HL-60 (cell line): ENCODE measurements around the gene SKAP2.

ENCODE experiments used
- DNase-seq, 2 experiments: peaks; one replicate each; pipeline ENCODE4 v3.0.0-alpha.2; 2010 to 2020; ENCODE audit warnings: low read depth in 1 of 2, low spot score in 1 of 2
- H3K27ac ChIP-seq: fragments of 250-450 bp; sonication (Bioruptor Pico); replicated peaks from 2 replicates; pipeline ENCODE4 v1.5.1; 2020; ENCODE audit warnings: mild to moderate bottlenecking, moderate library complexity
- H3K27me3 ChIP-seq: fragments of 250-450 bp; sonication (Bioruptor Pico); 2 replicates; pipeline ENCODE4 v1.5.1; 2021; ENCODE audit warnings: mild to moderate bottlenecking, moderate library complexity; ENCODE audit not compliant: insufficient read depth, poor library complexity, severe bottlenecking
- H3K4me3 ChIP-seq: replicated peaks from 2 replicates; pipeline ENCODE4 v1.5.1; 2011; ENCODE audit warnings: mild to moderate bottlenecking, control low read depth, low read length; ENCODE audit not compliant: insufficient read depth
- GABPA ChIP-seq: IDR thresholded peaks from 2 replicates; pipeline ENCODE4 v1.6.1; 2012; ENCODE audit warnings: low read depth
- POLR2AphosphoS5 ChIP-seq: IDR thresholded peaks from 2 replicates; pipeline ENCODE4 v1.6.1; 2012; ENCODE audit warnings: low read depth
- SPI1 ChIP-seq: IDR thresholded peaks from 2 replicates; pipeline ENCODE4 v1.6.1; 2012; ENCODE audit warnings: low read depth, mild to moderate bottlenecking, borderline replicate concordance
- TF ChIP-seq, protein P1 (sequence below): IDR thresholded peaks from one replicate; pipeline ENCODE4 v1.5.1; 2011; ENCODE audit warnings: low read length, control low read depth, inconsistent platforms; ENCODE audit not compliant: insufficient read depth
- TF ChIP-seq, protein P2 (sequence below): IDR thresholded peaks from 2 replicates; pipeline ENCODE4 v1.6.1; 2012; ENCODE audit warnings: low read depth; ENCODE audit not compliant: insufficient replicate concordance

SKAP2 gene

DNA sequence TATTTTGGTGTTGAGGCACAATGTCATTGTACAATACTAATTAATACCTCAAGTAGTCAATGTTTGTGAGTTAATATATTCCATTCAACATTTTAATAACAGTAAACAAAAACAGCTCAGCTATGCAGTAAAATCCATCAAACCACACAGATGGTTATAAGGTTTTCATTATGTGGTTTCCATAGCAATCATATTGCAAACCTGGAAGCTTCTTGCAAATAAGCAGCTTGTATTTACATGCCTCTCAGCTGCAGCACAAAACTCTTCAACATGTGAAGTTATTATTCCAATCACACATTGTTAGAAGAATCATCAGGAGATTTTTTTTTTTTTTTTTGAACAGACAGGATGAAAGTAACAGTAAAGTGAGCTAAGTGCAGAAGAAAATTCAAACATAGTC lies 170.2 kb downstream of the SKAP2 start:
- TF ChIP-seq GABPA = no peak

DNA sequence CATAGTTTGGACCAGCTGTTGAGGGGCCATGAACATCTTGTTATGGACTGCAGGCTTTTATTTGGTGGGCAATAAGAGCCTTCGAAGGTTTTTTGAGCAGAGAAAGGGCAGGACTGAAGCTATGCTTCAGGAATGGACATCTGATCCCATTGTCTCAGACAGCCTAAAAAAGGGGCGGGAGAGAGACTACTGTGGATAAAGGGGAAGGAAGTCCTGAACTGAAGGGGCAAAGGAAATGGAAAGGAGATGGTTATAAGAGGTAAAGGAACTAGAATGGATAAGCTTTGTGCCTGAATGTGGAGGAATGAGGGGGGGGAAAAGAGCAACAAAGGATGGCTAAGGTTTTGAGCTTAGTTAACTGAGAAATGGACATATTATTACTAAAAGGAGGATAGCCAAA lies 172.5 kb downstream of the SKAP2 start:
- Histone ChIP-seq H3K4me3 (no peak overlapping the region), H3K27me3 (no peaks in the 10 kb centered on the region), H3K27ac (no peak overlapping the region)
- DNase-seq = no peak
- no peak for TF ChIP-seq SPI1
- TF ChIP-seq, protein P1, sequence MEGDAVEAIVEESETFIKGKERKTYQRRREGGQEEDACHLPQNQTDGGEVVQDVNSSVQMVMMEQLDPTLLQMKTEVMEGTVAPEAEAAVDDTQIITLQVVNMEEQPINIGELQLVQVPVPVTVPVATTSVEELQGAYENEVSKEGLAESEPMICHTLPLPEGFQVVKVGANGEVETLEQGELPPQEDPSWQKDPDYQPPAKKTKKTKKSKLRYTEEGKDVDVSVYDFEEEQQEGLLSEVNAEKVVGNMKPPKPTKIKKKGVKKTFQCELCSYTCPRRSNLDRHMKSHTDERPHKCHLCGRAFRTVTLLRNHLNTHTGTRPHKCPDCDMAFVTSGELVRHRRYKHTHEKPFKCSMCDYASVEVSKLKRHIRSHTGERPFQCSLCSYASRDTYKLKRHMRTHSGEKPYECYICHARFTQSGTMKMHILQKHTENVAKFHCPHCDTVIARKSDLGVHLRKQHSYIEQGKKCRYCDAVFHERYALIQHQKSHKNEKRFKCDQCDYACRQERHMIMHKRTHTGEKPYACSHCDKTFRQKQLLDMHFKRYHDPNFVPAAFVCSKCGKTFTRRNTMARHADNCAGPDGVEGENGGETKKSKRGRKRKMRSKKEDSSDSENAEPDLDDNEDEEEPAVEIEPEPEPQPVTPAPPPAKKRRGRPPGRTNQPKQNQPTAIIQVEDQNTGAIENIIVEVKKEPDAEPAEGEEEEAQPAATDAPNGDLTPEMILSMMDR = no peak
- no peak for TF ChIP-seq POLR2AphosphoS5
- TF ChIP-seq GABPA = no peak
- TF ChIP-seq, protein P2, sequence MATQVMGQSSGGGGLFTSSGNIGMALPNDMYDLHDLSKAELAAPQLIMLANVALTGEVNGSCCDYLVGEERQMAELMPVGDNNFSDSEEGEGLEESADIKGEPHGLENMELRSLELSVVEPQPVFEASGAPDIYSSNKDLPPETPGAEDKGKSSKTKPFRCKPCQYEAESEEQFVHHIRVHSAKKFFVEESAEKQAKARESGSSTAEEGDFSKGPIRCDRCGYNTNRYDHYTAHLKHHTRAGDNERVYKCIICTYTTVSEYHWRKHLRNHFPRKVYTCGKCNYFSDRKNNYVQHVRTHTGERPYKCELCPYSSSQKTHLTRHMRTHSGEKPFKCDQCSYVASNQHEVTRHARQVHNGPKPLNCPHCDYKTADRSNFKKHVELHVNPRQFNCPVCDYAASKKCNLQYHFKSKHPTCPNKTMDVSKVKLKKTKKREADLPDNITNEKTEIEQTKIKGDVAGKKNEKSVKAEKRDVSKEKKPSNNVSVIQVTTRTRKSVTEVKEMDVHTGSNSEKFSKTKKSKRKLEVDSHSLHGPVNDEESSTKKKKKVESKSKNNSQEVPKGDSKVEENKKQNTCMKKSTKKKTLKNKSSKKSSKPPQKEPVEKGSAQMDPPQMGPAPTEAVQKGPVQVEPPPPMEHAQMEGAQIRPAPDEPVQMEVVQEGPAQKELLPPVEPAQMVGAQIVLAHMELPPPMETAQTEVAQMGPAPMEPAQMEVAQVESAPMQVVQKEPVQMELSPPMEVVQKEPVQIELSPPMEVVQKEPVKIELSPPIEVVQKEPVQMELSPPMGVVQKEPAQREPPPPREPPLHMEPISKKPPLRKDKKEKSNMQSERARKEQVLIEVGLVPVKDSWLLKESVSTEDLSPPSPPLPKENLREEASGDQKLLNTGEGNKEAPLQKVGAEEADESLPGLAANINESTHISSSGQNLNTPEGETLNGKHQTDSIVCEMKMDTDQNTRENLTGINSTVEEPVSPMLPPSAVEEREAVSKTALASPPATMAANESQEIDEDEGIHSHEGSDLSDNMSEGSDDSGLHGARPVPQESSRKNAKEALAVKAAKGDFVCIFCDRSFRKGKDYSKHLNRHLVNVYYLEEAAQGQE = no peak

More for the DNA sequence above, 170.2 kb downstream of the SKAP2 start:
- no peak for DNase-seq
- no peaks in the 10 kb centered on the region for H3K27me3 ChIP-seq
- no peak overlapping the region for H3K27ac ChIP-seq
- no peak overlapping the region for H3K4me3 ChIP-seq

DNA sequence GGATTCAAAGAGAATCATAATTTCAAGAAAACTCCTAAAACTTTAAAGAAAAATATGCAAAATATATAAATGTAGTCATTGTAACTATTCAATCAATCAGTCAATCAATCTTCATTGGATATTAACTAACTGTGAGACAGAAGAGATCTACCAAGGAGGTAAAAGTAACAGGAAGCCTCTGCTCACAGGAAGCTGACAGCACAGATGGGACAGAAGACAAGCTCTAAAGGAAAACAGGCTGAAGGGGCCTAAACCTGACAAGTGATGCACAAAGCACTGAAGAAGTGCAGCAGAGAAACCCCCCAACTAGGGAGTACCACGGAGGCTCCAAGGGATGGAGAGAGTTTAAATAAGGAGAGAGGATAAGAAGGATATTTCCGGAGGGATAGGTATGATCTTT lies 173.0 kb downstream of the SKAP2 start:
- Histone ChIP-seq H3K27ac (no peak overlapping the region), H3K4me3 (no peak overlapping the region), H3K27me3 (no peaks in the 10 kb centered on the region)
- no peak for TF ChIP-seq SPI1
- DNase-seq = no peak

DNA sequence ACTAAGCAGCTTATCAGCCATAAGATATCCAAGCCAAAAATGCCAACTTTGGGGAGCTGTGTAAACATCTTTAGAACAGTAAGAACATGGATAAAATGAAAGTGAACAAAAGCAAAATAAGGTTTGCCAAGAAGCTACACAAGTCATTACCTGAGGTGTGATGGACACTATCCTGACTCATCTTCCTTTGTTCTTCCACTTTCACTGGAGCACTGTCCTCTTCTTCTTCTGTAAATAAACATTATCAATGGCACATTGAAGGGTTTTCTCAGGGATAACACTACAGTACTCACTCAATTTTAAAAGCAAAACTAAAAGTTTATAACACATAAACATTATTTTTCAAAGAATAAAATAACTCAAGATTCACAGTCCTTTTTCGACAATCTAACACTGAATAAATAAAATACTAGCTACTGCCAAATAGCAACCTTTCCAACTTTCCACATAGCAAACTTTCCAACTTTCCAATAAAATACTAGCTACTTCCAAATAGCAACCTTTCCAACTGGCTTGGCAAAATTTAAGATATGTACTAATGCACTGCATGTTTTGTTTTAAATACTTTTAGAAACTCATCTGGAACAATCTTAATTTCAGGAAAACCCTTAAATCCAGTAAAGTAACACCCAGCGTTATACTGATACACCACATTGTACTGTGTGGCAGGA lies 174.1 kb downstream of the SKAP2 start:
- TF ChIP-seq SPI1 = no peak
- TF ChIP-seq, protein P2 = no peak
- no peak for TF ChIP-seq POLR2AphosphoS5
- TF ChIP-seq GABPA = no peak
- TF ChIP-seq, protein P1 = no peak
- no peak for DNase-seq
- no peaks in the 10 kb centered on the region for H3K27me3 ChIP-seq
- H3K4me3 ChIP-seq = no peak overlapping the region
- H3K27ac ChIP-seq = no peak overlapping the region

DNA sequence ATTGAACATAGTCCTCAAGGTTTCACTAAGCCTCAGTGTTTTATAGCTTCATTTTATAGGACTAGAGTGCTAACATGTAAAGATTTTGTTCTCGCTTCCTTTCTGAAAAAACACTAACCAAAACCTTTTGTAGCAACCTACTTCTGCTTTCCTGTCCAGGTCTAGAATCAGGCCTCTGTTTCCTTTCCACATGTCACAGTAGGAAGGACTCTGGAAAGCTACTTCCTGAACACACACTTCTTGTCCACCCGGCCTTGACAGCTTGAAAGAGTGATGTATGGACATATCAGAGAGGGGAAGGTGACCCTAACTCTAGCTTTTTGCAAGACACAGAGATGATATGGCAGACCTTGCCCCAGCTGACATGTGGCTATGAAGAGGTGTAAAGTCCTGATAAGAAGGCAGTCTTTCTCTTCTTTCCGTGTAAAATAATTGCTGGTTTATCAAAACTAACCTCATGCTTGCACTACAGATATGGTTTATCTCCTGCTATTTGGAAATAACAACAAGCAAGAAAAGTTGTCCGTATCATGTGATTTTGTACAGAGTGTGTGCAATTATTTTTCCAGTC lies 175.4 kb downstream of the SKAP2 start:
- Histone ChIP-seq H3K27me3 (no peaks in the 10 kb centered on the region), H3K27ac (no peak overlapping the region), H3K4me3 (no peak overlapping the region)
- DNase-seq = peak in 1 of 2 experiments; percentile 39
- TF ChIP-seq GABPA (no peak), SPI1 (peak; percentile 55; the same call in 1 of the 2 replicates)
